Measurements from ENCODE around the gene HNRNPUL2. TPM values are rescaled to one million over a fixed set of nuclear protein-coding genes. Genes with fewer than 3 reads are reported as not detected.
"Not testable (repeated sequence)": the region's sequence is repeated elsewhere in the genome, so short reads cannot be mapped to it uniquely, and the experiment has no call there.

HNRNPUL2 gene
- 42.2 TPM for polyA plus RNA-seq (2013, experiment 1 of 2)
- polyA plus RNA-seq (2013, experiment 2 of 2): 37.4 TPM

DNA sequence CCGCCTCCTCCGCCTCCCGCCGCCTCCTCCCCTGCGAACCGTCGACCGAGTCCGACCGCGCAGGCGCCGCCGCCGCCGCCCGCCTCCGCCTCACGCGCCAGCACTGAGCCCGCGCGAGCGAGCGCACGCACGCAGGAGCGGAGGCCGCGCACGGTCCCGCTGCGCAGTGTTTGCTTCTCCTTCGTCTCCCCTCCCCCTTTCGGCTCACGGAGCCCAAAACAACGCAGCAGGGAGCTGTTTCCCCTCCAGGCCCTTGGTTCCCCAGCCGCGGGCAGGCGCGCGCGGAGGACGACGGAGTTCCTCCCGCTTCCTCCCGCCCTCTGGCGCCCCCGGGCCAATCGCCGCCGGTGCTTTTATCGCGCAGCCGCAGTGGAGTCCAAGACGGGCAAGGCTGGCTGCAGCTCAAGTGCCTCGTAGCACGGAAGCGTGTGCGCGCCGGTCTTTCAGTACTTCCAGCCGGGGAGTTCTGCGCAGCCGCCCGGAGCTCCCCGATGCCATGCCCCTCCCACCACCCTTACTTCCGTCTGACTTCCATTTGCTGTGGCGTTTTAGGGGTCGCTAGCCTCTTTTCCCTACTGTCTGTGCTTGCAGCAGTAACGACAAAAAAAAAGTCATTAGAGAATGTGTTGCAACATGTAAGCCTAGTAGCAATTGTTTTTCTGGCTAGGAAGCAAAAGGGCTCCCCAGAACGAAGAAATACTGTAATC lies at the start of gene HNRNPUL2:
Gene HNRNPUL2, minus strand, starts transcription at position 293 of the 707 bp plus-strand sequence. CDS start 301 bp downstream, outside the sequence.
- Histone ChIP-seq H3K4me3 (ENCODE audit: extremely low read depth, insufficient read depth, low read length, poor library complexity, severe bottlenecking) (peak within 1 kb of the TSS; percentile 98), H3K27ac (ENCODE audit: low read depth, low read length, severe bottlenecking) (peak within 1 kb of the TSS; percentile 98), H3K4me1 (ENCODE audit: control insufficient read depth, insufficient read depth, low read length, poor library complexity, severe bottlenecking) (peaks cover 8% of the 10 kb centered on the region), H3K36me3 (ENCODE audit: control insufficient read depth, insufficient read depth, low read length) (peaks cover 47% of the 10 kb centered on the region), H3K9me3 (ENCODE audit: control insufficient read depth, low read length) (no peaks in the 10 kb centered on the region)
- 0% methylated on average over 57 to 59 of the region's 72 CpGs for WGBS, 2 experiments (ENCODE audit: insufficient coverage in 2 of 2)

- Histone ChIP-seq H3K4me3 (ENCODE audit: extremely low read depth, insufficient read depth, low read length, poor library complexity, severe bottlenecking) (no peak overlapping the region), H3K36me3 (ENCODE audit: control insufficient read depth, insufficient read depth, low read length) (peaks cover 53% of the 10 kb centered on the region), H3K9me3 (ENCODE audit: control insufficient read depth, low read length) (no peaks in the 10 kb centered on the region), H3K4me1 (ENCODE audit: control insufficient read depth, insufficient read depth, low read length, poor library complexity, severe bottlenecking) (peaks cover 3% of the 10 kb centered on the region), H3K27ac (ENCODE audit: low read depth, low read length, severe bottlenecking) (no peak overlapping the region)
- 94 to 96% methylated on average over 16 of the region's 17 CpGs for WGBS, 2 experiments (ENCODE audit: insufficient coverage in 2 of 2)
Measured at GRCh38 chr11:62775646-62776045, 48.4 kb upstream of the HNRNPUL2 start.

DNA sequence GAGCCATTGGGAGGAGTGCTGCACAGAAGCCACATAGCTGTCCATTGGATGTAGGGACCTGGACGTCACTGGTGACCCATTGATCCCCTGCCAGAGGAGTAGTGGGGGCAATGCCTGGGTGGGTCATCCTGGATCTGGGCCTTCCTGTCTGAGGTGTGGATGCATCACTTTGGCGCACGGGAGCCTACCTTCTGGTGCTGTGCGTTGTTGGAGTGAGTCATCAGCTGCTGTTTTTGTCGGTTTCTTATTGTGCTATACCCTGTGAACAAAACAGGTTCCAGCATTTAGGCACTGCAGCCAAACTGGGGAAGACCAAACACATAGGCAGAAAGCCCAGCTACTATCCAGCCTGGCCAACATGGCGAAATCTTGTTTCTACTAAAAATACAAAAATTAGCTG lies 47.1 kb upstream of the HNRNPUL2 start:
- H3K4me1 ChIP-seq (ENCODE audit: control insufficient read depth, insufficient read depth, low read length, poor library complexity, severe bottlenecking): peaks cover 4% of the 10 kb centered on the region
- H3K9me3 ChIP-seq (ENCODE audit: control insufficient read depth, low read length): no peaks in the 10 kb centered on the region
- H3K36me3 ChIP-seq (ENCODE audit: control insufficient read depth, insufficient read depth, low read length): peaks cover 45% of the 10 kb centered on the region
- H3K27ac ChIP-seq (ENCODE audit: low read depth, low read length, severe bottlenecking): no peak overlapping the region
- no peak overlapping the region for H3K4me3 ChIP-seq (ENCODE audit: extremely low read depth, insufficient read depth, low read length, poor library complexity, severe bottlenecking)
- WGBS, 2 experiments (ENCODE audit: insufficient coverage in 2 of 2): 91 to 98% methylated on average over 5 to 6 of the region's 6 CpGs

GRCh38 chr11:62771144-62772021 lies 44.1 kb upstream of the HNRNPUL2 start, which contains the start of gene TAF6L:
TAF6L (plus strand) TSS chr11:62771396; CDS start chr11:62775784, 4,388 bp downstream.
- H3K9me3 ChIP-seq (ENCODE audit: control insufficient read depth, low read length): no peaks in the 10 kb centered on the region
- peaks cover 4% of the 10 kb centered on the region for H3K4me1 ChIP-seq (ENCODE audit: control insufficient read depth, insufficient read depth, low read length, poor library complexity, severe bottlenecking)
- H3K27ac ChIP-seq (ENCODE audit: low read depth, low read length, severe bottlenecking): peak within 1 kb of the TSS; percentile 91
- WGBS, 2 experiments (ENCODE audit: insufficient coverage in 2 of 2): 0 to 1% methylated on average over 25 to 30 of the region's 60 CpGs
- H3K36me3 ChIP-seq (ENCODE audit: control insufficient read depth, insufficient read depth, low read length): peaks cover 39% of the 10 kb centered on the region
- H3K4me3 ChIP-seq (ENCODE audit: extremely low read depth, insufficient read depth, low read length, poor library complexity, severe bottlenecking): peak within 1 kb of the TSS; percentile 62

DNA sequence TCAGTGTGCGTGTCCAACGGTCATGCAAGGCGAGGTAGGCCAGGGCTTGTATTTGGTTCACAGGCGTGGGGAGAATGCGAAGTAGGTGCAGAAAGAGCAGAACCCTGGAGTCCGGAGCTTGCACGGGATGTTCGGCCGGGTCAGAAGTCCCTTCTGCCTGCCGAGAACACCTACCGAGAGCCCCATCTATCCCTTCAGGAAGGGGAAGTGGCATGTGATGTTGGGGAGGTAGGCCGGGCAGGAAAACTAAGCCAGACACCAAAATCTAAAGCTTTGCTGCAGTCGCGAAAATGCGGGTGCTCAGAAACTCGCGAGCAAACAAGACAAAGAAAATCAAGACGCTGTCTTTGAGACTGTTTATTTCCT lies 43.5 kb upstream of the HNRNPUL2 start:
- H3K36me3 ChIP-seq (ENCODE audit: control insufficient read depth, insufficient read depth, low read length): peaks cover 39% of the 10 kb centered on the region
- WGBS, 2 experiments (ENCODE audit: insufficient coverage in 2 of 2): 20 to 27% methylated on average over 10 to 18 of the region's 18 CpGs
- peak overlapping the region; percentile 62 for H3K4me3 ChIP-seq (ENCODE audit: extremely low read depth, insufficient read depth, low read length, poor library complexity, severe bottlenecking)
- H3K4me1 ChIP-seq (ENCODE audit: control insufficient read depth, insufficient read depth, low read length, poor library complexity, severe bottlenecking): peaks cover 4% of the 10 kb centered on the region
- no peaks in the 10 kb centered on the region for H3K9me3 ChIP-seq (ENCODE audit: control insufficient read depth, low read length)
- peak overlapping the region; percentile 91 for H3K27ac ChIP-seq (ENCODE audit: low read depth, low read length, severe bottlenecking)

- H3K9me3 ChIP-seq (ENCODE audit: control insufficient read depth, low read length); H3K27ac ChIP-seq (ENCODE audit: low read depth, low read length, severe bottlenecking); H3K4me1 ChIP-seq (ENCODE audit: control insufficient read depth, insufficient read depth, low read length, poor library complexity, severe bottlenecking): not testable (repeated sequence)
- 60 to 67% methylated on average over 2 to 3 of the region's 9 CpGs for WGBS, 2 experiments (ENCODE audit: insufficient coverage in 2 of 2)
- Histone ChIP-seq H3K36me3 (ENCODE audit: control insufficient read depth, insufficient read depth, low read length) (peaks cover 27% of the 10 kb centered on the region), H3K4me3 (ENCODE audit: extremely low read depth, insufficient read depth, low read length, poor library complexity, severe bottlenecking) (peak overlapping the region; percentile 83)
Measured at GRCh38 chr11:62760867-62761227, 33.6 kb upstream of the HNRNPUL2 start.

DNA sequence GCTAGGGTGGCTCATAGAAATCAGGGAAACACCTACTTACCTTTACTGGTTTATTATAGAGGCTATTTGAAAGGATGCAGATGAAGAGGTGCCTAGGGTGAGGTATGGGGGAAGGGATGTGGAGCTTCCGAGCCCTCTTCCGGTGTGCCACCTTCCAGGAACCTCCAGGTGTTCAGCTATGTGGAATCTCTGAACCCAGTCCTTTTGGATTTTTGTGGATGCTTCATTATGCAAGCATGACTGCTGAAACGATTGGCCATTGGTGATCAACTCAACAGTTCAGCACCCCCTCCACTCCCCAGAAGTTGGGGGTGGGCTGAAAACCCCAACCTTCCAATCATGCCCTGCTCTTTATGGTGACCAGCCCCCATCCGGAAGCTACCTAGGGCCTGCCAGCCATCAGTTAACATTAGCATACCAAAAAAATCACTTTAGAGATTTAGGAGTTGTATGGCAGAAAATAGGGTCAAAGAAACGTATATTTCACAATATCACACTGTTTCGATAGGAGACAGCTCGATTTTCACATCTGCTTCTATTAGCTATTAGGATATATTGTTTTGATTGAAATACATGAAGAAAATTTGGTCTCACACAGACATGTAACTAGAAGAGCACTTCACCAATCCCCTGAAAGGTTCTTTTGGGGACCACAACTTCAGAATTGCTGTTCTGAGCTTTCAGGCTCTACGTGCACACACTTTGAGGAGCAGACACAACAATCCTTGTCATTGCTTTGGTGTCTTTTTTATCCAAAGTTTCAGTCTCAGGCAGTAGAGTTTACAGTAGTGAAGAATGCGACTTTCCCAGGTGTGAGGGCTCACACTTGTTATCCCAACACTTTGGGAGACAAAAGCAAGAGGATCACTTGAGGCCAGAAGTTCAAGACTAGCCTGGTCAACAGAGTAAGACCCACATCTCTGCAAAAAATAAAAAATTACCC lies 30.9 kb upstream of the HNRNPUL2 start:
- peak overlapping the region; percentile 10 for H3K27ac ChIP-seq (ENCODE audit: low read depth, low read length, severe bottlenecking)
- peaks cover 5% of the 10 kb centered on the region for H3K4me1 ChIP-seq (ENCODE audit: control insufficient read depth, insufficient read depth, low read length, poor library complexity, severe bottlenecking)
- WGBS, 2 experiments (ENCODE audit: insufficient coverage in 2 of 2): 37 to 52% methylated on average over 4 to 5 of the region's 9 CpGs
- H3K36me3 ChIP-seq (ENCODE audit: control insufficient read depth, insufficient read depth, low read length): peaks cover 9% of the 10 kb centered on the region
- H3K9me3 ChIP-seq (ENCODE audit: control insufficient read depth, low read length): no peaks in the 10 kb centered on the region
- H3K4me3 ChIP-seq (ENCODE audit: extremely low read depth, insufficient read depth, low read length, poor library complexity, severe bottlenecking): no peak overlapping the region

- Histone ChIP-seq H3K4me3 (ENCODE audit: extremely low read depth, insufficient read depth, low read length, poor library complexity, severe bottlenecking) (no peak overlapping the region), H3K27ac (ENCODE audit: low read depth, low read length, severe bottlenecking) (no peak overlapping the region)
- 96 to 97% methylated on average over 7 to 9 of the region's 10 CpGs for WGBS, 2 experiments (ENCODE audit: insufficient coverage in 2 of 2)
Measured at GRCh38 chr11:62755086-62755615, 27.9 kb upstream of the HNRNPUL2 start.

DNA sequence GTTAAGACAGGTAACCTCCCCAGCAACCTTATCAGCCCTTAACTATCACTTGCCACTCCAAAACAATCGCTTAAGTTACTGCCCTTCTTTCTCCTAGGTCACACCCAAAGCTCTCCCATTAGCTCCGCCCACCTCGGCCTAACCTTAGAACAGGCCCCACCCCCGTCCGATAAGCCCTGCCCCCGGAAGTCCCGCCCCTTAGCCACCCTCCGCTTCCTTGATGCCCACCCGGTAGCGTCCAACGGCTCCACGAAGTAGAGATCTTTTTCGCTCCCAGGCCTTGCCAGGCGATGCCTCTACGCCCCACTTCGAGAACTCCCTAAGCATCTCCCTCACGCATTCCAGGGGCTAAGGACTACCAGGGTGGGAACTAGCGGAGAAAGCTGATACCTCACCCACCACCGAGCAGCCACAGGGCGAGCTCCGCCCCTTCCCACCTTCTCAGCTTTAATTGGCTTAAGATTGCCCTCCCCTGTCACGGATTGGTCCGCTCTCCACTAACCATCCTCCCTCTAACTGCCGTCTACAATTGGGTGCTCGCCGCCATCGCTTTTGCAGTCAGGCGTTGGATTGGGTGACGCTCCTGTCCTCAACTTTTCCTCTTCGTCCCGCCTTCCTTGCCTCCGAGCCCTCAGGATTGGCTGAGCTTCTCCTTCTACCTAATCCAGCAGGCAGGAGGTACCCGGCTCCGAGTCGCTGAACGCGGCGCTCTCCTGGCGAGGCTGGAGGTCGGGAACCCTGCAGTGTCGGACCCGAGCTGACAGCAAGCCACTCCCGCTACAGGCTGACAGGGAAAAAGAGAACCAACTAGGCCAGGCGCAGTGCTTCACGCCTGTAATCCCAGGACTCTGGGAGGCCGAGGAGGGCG lies 26.7 kb upstream of the HNRNPUL2 start, which contains the start of gene ZBTB3:
Gene ZBTB3, minus strand, starts transcription at position 425 of the 868 bp plus-strand sequence. CDS start 496 bp downstream, outside the sequence.
- no peaks in the 10 kb centered on the region for H3K9me3 ChIP-seq (ENCODE audit: control insufficient read depth, low read length)
- H3K27ac ChIP-seq (ENCODE audit: low read depth, low read length, severe bottlenecking): peak within 1 kb of the TSS; percentile 77
- peak within 1 kb of the TSS; percentile 69 for H3K4me3 ChIP-seq (ENCODE audit: extremely low read depth, insufficient read depth, low read length, poor library complexity, severe bottlenecking)
- peaks cover 13% of the 10 kb centered on the region for H3K36me3 ChIP-seq (ENCODE audit: control insufficient read depth, insufficient read depth, low read length)
- peaks cover 9% of the 10 kb centered on the region for H3K4me1 ChIP-seq (ENCODE audit: control insufficient read depth, insufficient read depth, low read length, poor library complexity, severe bottlenecking)
- WGBS, 2 experiments (ENCODE audit: insufficient coverage in 2 of 2): 1 to 2% methylated on average over 36 to 44 of the region's 47 CpGs

More at GRCh38 chr11:62755086-62755615, 27.9 kb upstream of the HNRNPUL2 start:
- Histone ChIP-seq H3K36me3 (ENCODE audit: control insufficient read depth, insufficient read depth, low read length) (peaks cover 13% of the 10 kb centered on the region), H3K9me3 (ENCODE audit: control insufficient read depth, low read length) (no peaks in the 10 kb centered on the region), H3K4me1 (ENCODE audit: control insufficient read depth, insufficient read depth, low read length, poor library complexity, severe bottlenecking) (peaks cover 9% of the 10 kb centered on the region)

All from mesodermal cell (in vitro differentiated cells).